ENCODE results near the gene PIAS1.
A peak's percentile ranks its signal among the peaks of the same experiment; 100 is the strongest.
"Not testable (repeated sequence)": the region's sequence is repeated elsewhere in the genome, so short reads cannot be mapped to it uniquely, and the experiment has no call there.

The PIAS1 gene

DNA sequence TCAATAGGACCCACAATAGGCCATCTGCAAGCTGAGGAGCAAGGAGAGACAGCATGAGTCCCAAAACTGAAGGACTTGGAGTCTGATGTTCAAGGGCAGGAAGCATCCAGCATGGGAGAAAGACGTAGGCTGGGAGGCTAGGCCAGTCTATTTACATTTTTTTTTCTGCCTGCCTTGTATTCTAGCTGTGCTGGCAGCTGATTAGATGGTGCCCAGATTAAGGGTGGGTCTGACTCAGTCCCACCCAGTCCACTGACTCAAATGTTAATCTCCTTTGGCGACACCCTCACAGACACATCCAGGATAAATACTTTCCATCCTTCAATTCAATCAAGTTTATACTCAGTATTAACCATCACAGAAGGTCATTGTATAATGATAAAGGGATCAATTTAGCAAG, 15.9 kb upstream of the PIAS1 start:
- no peak for DNase-seq

DNA sequence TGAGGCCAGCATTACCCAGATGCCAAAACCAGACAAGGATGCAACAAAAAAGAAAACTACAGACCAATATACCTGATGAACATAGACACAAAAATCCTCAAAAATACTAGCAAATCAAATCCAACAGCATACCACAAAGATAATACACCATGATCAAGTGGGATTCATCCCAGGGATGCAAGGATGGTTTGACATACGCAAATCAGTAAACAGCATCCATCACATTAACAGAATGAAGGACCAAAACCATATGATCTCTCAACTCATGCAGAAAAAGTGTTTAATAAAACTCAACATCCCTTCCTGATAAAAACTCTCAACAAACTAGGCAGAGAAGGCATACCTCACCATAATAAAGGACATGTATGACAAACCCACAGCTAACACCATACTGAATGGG, 14.0 kb upstream of the PIAS1 start:
- no peak for DNase-seq

DNA sequence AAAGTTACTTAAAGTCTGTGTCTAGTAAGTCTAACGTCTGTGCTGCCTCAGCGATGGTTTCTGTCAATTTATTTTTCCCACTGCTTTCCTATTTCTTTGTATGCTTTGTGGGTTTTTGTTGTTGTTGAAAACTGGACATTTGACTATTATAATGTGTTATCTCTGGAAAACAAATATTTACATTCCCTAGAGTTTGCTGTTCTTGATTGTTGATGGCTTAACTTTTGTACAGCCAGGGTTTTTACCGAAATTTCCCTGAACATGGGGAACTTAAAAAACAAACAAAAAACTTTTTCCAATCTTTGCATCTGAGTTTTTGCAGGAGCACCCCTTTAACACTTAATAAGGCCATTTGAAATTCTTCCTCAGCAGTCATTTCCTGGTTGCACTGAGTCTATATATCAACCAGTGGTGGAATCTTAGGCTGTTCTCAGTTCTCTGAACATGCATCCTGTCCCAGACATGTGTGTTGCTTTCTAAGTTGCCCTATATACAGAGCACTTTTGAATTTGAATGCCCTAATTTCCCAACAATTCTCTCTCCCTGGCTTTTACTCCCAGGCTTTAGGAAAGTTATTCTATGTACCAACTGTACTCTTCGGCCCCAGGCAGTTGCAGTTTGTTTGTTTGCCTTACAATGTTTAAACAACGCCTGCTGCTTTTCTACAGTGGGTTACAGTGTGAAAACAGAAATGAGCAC, 11.8 kb upstream of the PIAS1 start:
- no peak for DNase-seq

DNA sequence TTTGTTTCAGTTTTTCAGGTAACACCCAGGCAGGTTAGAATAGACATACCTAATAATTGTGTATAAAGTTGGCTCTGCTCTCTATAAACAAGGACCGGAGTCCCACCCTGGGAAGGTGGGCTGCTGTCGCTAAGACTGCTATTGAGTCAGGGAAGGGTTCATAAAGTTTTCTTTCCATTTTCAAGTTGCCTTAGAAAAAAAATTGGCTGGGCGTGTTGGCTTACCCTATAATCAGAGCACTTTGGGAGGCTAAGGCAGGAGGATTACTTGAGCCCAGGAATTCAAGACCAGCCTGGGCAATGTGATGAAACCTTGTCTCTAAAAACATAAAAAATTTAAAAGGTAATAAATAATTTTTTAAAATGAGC, 11.3 kb upstream of the PIAS1 start:
- DNase-seq, result no peak

DNA sequence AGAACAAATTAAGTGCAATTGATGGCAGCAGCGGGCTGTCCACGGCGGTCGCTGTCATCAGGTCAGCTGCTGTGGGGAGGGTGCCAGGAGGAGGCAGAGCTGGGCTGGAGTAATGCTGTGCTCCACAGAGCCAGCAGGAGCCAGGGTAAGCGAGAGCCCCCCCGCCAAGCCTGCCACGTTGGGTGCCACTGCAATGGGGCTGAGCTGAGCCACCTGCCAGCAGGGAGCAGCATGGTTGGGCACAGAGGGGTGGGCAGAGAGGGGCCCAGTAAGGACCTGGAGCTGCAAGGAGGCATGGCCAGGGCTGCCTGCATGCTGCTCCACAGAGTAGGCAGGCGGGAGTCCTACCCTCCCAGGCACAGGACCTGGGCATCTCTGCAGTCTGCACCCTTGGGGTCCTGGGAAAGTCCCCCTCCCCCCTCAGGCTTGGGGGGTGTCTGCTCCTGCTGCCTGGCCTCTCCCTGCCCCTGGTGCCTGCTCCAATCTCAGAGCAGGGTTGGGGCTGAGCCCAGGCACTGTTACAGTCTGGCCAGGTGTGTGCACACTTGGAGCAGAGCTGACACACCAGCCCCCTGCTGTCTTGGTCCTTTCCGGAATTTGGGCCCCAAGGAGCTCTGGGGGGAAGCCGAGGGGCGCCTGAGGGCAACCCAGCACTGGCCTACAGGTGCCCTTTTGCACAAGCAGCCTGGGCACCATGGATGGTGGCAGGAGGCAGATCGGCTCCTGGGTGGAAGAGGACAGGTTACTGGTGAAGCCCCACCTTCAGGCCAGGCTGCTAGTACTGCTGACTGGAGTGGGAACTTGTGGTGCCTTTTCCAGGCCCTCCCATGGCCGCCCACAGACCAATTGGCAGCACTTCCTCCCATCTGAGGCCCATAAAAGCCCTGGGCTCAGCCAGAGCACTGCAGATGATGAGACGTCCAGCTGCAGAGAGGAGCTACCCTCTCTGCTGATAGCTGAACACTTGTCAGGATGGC, 8.5 kb upstream of the PIAS1 start:
- no peak for DNase-seq

DNA sequence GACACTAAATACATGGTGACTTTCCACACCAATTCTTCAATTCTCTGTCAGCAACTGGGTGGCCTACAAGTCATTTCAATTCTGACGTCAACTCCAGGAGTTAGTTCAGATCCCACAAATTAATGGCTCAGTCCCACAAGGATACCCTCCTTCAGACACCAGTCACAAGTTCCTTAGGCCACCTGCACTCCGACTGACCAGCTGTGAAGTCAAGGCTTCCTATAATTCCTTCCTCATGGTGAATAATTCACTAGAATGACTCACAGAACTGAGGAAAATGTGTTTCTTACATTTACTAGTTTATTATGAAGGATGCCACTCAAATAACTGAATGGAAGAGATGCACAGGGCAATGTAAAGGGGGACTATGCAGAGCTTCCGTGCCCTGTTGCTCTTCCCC, 6.3 kb upstream of the PIAS1 start:
- DNase-seq, result no peak

DNA sequence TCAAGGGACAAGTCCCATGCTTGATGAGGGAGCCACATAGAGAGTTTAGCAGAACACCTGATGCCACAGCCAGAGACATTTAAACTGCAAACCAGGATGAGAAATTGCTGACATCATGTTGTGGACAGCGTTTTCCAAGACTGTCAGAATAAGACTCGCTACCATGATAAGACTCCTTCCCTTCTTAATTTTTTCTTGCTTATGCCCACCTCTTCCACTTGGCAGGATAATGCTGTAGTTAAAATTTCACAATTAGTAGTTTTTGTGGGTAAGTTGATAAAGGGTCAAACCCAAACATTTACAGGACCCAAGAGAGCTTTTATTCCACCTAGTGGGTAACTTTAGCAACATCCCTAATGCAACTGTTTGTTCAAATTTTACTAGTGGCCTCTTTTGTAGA, 3.0 kb upstream of the PIAS1 start:
- no peak for DNase-seq

- DNase-seq, result no peak
Measured at GRCh38 chr15:68051907-68052306, 2.2 kb upstream of the PIAS1 start.

DNA sequence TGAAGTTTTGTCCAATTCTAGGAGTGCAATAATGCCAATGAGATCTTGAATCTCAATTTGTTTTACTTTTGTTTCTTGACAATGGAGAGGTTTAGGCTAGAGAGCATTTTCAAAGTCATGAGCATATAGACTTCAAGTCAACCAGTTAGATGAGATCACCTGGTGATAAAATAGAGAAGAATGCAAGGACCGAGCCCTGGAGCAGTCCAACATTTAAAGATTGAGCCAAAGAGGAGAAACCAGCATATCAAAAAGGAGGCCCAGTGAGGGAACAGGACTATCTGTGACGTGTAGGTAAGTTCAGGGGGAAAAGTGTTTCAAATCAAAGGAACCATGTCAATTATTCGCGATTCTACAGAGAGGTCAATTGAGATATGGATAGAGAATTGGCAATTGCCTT, 1.7 kb upstream of the PIAS1 start:
- DNase-seq, result no peak

GRCh38 chr15:68053001-68053400, 1.1 kb upstream of the PIAS1 start:
- DNase-seq, result no peak

GRCh38 chr15:68054628-68055223, 611 bp downstream of the PIAS1 start:
- DNase-seq, result peak in 3 of 4 experiments; percentile 22 to 41 (median 29)

DNA sequence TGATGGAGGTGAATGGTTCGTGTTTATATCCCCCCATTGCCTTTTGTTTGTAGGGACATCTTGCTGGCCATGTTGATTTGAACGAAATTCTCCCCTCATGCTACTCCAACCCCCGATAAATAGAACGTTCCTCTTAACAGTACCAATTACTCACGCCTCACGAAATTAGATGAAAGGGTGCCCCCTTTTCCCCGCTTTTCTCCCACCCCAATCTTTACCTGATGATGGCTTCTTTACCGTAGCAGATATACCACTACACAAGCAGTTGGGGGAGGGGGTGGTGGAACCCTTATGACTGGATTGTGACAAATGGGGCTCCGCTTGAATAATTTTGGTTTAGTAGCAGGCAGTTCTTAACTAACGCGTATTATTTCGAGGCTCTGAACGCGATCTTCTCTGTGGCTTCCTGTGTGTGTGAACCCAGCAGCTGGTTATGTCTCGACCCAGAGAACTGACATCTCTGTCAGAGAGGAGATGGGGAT, 1.1 kb downstream of the PIAS1 start:
- peak in 3 of 4 experiments; percentile 4 to 34 (median 5) for DNase-seq

DNA sequence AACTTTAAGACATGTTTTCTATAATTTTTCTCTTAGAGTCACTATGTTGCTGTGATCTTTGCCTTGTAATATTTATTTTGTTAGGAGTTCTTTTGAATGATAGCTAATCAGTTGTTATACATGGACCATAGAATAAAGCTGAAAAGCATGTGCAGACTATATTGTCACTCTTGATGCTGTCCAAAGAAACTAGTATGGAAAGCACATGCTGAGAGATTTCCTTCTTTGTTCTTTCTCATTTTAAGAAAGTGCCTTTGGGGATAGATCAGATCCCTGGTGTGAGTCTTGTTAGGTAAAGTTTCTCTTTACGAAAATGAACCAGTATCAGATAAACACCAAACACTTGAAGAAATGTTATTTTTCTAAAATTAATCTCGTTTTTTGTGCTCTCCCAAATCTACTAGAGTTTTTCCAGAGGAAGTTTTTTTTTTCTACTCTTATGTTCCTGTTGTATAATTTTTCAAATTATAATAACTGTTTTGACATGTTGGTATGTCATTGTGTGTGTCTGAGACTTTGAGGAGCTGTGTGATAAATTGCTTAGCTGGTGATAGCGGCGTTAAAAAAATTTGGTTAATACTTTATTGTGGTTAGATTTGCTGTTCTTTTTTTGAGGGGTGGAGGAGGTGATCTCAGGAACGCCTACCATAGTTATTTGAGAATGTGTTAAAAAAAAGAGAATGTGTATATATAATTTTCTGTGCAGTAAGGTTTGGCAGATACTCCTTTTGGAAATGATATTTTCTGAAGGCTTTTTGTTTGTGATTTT, 2.2 kb downstream of the PIAS1 start:
- DNase-seq, result no peak

- no peak for DNase-seq
Measured at GRCh38 chr15:68057034-68057433, 2.9 kb downstream of the PIAS1 start.

GRCh38 chr15:68057758-68058157, 3.6 kb downstream of the PIAS1 start:
- no peak for DNase-seq

DNA sequence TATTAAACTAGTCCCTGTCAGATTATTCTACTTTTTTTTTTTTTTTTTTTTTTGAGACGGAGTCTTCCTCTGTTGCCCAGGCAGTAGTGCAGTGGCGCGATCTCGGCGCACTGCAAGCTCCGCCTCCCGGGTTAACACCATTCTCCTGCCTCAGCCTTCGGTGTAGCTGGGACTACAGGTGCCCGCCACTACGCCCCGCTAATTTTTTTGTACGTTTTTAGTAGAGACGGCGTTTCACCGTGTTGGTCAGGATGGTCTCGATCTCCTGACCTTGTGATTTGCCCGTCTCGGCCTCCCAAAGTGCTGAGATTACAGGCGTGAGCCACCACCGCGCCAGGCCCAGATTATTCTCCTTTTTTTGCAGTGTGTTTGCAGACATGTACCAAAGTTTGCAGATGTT, 4.9 kb downstream of the PIAS1 start:
- DNase-seq, result not testable (repeated sequence)

- DNase-seq, result no peak
Measured at GRCh38 chr15:68059630-68060029, 5.5 kb downstream of the PIAS1 start.

DNA sequence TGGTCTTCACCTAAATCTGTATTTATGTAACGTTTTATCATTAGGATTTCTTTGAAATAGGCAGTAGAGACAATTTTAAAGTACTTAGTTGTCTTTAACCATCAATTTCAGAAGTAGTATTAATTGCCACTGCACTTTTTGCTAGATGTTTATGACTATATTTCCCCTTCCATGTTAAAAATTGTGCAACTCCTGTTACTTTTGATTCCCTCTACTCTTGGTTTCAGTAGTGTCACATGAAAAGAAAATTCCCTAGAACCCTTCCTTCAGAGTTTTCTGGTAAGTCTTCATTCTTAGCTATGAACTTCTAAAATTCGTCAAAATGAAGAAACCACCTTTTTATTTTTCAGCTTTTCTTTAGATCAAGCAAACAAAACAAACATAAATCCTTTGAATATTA, 7.1 kb downstream of the PIAS1 start:
- no peak for DNase-seq

DNA sequence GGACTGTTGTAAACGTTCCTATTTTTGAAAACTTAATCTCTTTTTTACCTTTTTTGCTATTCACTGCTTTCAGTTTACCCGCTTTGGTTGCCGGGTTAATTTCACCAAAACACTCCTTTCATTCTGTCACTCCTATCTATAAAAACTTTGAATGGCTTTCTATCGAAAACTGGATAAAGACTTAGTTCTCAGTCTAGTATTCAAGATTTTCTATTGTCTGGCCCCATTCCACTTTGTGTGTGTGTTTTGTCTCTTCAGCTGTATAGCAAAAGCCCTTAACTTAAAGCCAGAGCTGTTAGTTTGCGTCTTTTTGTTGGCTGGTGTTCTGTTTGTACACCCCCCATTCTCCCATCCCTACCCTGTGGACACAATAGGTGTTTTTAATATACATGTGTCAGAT, 7.5 kb downstream of the PIAS1 start:
- DNase-seq, result no peak

GRCh38 chr15:68062214-68062613, 8.1 kb downstream of the PIAS1 start:
- DNase-seq, result no peak

- no peak for DNase-seq
Measured at GRCh38 chr15:68062946-68063465, 8.9 kb downstream of the PIAS1 start.

DNA sequence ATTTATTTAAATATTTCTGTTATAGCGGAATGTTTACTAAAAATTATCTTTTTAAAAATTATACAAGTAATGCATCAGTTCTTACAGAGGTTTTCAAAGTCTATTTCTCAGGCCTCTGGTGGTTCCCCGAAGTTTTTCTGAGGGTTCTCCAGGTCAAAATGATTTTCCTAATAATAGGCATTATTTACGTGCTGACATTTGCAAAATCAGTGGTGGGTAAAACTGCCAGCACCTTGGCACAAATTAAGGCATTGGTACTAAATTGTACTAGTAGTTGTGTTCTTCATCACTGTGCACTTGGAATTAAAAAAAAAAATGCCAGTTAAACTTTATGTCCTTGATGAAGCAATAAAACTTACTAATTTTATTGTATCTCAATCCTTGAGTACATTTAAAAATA, 9.5 kb downstream of the PIAS1 start:
- no peak for DNase-seq
